ENCODE measurements around the gene RS1. TPM values are rescaled to one million over a fixed set of nuclear protein-coding genes. Genes with fewer than 3 reads are reported as not detected.

The RS1 gene
- total RNA-seq, 2 donors from 2014 or later = not detected

DNA sequence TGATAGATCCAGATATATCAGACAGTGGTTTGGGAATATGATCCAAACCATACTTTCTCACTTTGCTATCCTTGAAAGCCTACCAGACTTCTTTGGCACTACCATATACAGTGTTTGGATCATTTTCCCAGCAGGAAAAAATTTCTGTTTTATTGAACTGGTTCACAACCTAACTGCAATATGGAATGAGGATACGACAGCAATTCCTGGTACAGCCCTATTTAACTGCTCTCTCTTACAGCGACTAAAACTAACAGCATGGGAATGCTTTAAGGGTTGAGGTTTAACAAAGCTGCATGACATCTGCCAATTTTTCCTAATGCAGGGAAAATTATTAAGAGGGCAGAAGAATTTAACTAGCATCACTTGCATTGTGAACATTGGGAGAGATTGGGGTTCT, 47.3 kb downstream of the RS1 start:
- Histone ChIP-seq H3K4me1 (ENCODE audit: control insufficient read depth in 1 of 2, low read depth in 2 of 2) (no peaks in the 10 kb centered on the region), H3K27me3 (replicated peaks; ENCODE audit: insufficient read depth) (no peaks in the 10 kb centered on the region), H3K4me3 (no peak overlapping the region), H3K9me3 (no peaks in the 10 kb centered on the region), H3K36me3 (no peaks in the 10 kb centered on the region), H3K27ac (no peak overlapping the region)
- DNase-seq (ENCODE audit: low spot score) (no peak), ATAC-seq (ENCODE audit: insufficient number of reproducible peaks, low FRiP score, low read depth) (no peak)
- TF ChIP-seq, protein P1, sequence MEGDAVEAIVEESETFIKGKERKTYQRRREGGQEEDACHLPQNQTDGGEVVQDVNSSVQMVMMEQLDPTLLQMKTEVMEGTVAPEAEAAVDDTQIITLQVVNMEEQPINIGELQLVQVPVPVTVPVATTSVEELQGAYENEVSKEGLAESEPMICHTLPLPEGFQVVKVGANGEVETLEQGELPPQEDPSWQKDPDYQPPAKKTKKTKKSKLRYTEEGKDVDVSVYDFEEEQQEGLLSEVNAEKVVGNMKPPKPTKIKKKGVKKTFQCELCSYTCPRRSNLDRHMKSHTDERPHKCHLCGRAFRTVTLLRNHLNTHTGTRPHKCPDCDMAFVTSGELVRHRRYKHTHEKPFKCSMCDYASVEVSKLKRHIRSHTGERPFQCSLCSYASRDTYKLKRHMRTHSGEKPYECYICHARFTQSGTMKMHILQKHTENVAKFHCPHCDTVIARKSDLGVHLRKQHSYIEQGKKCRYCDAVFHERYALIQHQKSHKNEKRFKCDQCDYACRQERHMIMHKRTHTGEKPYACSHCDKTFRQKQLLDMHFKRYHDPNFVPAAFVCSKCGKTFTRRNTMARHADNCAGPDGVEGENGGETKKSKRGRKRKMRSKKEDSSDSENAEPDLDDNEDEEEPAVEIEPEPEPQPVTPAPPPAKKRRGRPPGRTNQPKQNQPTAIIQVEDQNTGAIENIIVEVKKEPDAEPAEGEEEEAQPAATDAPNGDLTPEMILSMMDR (IDR thresholded peaks at IDR 0.05) = no peak

DNA sequence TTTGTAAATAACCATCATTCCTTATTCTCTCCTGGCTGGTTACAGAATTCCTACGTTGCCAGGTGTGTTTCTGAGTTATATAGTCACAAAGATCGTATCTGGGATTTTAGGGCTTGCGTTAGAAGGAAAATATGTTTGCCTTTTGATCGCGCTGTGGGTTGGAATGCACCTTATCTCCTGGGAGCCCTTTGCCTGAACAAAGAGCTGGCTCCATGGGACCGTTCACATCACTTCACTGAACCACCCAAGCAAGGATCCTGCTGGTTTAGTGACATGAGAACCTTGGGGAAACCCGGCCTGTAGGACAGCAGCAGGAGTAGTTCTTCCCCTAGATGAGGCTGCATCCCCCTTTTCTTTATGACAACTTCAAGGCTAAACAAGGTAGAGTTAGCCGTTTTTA, 51.6 kb downstream of the RS1 start:
- no peak overlapping the region for H3K4me3 ChIP-seq
- DNase-seq (ENCODE audit: low spot score) (no peak), ATAC-seq (ENCODE audit: insufficient number of reproducible peaks, low FRiP score, low read depth) (no peak)
- no peaks in the 10 kb centered on the region for H3K4me1 ChIP-seq (ENCODE audit: control insufficient read depth in 1 of 2, low read depth in 2 of 2)
- no peaks in the 10 kb centered on the region for H3K9me3 ChIP-seq
- H3K27ac ChIP-seq = no peak overlapping the region
- TF ChIP-seq, protein P1 (IDR thresholded peaks at IDR 0.05) = no peak
- H3K27me3 ChIP-seq (replicated peaks; ENCODE audit: insufficient read depth) = no peaks in the 10 kb centered on the region
- no peaks in the 10 kb centered on the region for H3K36me3 ChIP-seq

DNA sequence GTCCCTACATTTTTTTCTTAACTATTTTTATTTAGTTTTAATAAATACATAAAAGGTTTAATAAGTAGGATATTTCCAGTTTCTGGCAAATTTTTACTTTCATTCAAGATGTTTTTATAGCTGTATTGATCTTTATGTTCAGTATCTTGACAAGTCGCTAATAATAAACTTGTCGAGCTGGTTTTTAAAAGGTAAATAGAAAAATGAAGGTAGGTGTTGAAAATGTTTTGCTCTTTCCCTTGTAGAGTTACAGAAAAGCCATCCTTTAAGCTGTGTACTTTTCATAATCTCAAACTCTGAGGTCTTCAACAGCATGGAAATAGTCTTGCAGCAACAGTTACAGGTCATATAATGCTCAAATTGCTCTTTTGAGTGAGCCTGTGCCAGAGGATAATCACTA, 52.6 kb downstream of the RS1 start:
- ATAC-seq (ENCODE audit: insufficient number of reproducible peaks, low FRiP score, low read depth) (no peak), DNase-seq (ENCODE audit: low spot score) (no peak)
- Histone ChIP-seq H3K4me3 (no peak overlapping the region), H3K9me3 (no peaks in the 10 kb centered on the region), H3K27ac (no peak overlapping the region), H3K36me3 (no peaks in the 10 kb centered on the region), H3K27me3 (replicated peaks; ENCODE audit: insufficient read depth) (no peaks in the 10 kb centered on the region), H3K4me1 (ENCODE audit: control insufficient read depth in 1 of 2, low read depth in 2 of 2) (no peaks in the 10 kb centered on the region)
- TF ChIP-seq, protein P1 (IDR thresholded peaks at IDR 0.05) = no peak

DNA sequence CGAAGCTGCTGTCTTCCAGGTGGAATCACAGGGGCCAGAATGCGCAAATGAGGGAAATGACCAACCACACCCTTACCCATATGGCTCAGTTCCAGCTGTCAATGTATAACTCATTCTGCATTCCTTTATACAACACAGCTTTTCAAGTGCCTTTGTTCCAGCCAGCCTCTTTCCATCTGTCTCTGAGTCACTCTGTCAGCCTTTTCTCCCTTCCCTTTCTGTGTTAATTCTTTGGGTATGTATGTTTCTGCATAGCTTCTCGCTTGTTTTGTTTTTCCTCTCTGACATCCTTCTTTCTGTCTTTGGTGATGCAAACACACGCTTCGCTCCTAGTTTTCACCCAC, 54.5 kb downstream of the RS1 start:
- H3K9me3 ChIP-seq = no peaks in the 10 kb centered on the region
- TF ChIP-seq, protein P1 (IDR thresholded peaks at IDR 0.05) = no peak
- DNase-seq (ENCODE audit: low spot score) = no peak
- H3K4me1 ChIP-seq (ENCODE audit: control insufficient read depth in 1 of 2, low read depth in 2 of 2) = no peaks in the 10 kb centered on the region
- no peak overlapping the region for H3K27ac ChIP-seq
- no peaks in the 10 kb centered on the region for H3K36me3 ChIP-seq
- H3K4me3 ChIP-seq = no peak overlapping the region
- no peaks in the 10 kb centered on the region for H3K27me3 ChIP-seq (replicated peaks; ENCODE audit: insufficient read depth)
- no peak for ATAC-seq (ENCODE audit: insufficient number of reproducible peaks, low FRiP score, low read depth)

DNA sequence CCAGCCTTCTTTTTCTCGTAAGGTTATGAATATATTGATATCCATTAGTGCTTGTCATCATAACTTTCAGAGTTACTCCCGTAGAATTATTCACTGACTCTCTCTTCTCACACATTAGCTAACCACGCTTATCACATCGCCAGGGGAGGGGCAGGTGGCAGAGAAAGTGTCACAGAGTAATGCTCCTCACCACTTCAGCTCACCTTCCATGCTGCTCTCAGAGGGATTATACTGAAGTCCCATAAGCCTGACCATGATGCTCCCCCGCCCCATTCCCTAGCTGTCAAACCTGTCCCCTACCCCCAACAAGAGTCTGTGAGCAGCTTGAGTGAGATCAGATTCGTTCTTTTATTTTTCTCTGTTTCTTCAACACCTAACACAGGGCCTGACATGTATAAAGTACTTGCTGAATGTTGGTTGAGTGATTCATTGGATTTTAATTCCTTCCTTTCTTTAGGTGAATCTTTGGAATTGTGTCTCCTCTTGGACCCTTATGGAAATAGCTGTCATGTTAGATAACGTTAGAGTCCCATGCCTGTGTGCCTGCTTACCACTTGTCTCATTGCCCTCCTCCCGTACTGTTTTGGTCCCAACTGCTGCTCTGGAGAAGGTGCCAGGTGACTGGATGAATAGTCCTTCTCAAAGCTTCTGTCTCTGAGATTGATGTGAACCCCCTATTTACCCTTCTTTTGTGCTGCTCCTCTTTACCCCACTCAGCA, 55.1 kb downstream of the RS1 start:
- no peaks in the 10 kb centered on the region for H3K4me1 ChIP-seq (ENCODE audit: control insufficient read depth in 1 of 2, low read depth in 2 of 2)
- no peaks in the 10 kb centered on the region for H3K9me3 ChIP-seq
- H3K27ac ChIP-seq = no peak overlapping the region
- DNase-seq (ENCODE audit: low spot score) (no peak), ATAC-seq (ENCODE audit: insufficient number of reproducible peaks, low FRiP score, low read depth) (no peak)
- H3K4me3 ChIP-seq = no peak overlapping the region
- H3K36me3 ChIP-seq = no peaks in the 10 kb centered on the region
- no peaks in the 10 kb centered on the region for H3K27me3 ChIP-seq (replicated peaks; ENCODE audit: insufficient read depth)
- TF ChIP-seq, protein P1 (IDR thresholded peaks at IDR 0.05) = no peak
